ENCODE measurements around the gene SLAMF9.

The SLAMF9 gene

DNA sequence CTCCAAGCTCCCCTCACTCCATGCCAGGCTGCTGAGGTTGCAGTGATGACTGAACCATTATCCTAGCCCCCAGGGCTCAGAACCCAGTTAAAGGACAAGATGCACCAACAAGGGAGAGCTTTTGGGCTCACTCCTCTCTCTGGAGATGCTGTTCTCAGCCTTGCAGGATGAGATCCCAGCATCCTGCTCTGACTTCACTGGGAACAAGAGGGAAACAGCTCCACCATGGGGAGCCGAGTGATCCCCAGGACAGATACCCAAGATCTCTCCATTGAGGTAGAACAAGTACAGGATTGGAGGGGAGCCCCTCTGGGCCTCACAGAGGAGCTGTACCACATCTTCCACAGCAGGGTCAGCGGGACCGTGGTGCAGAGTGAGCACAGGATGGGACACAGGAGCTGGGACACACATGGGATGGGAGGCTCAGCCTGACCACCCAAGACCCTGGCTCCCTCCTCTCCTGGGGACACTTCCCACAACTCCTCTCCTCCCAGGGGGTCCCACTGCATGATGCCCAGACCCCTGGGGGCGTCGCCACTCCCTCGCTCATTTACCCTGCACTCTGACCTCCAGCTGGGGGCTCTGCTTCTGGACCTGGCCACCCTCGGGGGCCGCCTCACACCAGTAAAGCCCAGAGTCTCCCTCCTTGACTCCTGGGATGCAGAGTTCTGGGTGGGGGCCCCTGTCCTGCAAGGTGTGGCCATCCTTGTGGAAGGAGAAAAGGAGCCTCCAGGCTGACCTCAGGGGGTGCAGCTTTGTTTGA, 18.6 kb upstream of the SLAMF9 start:
- in situ Hi-C loops (cut with HindIII; ENCODE audit: low sequenced_read_pairs): no loop called here
- TF ChIP-seq, protein P1, sequence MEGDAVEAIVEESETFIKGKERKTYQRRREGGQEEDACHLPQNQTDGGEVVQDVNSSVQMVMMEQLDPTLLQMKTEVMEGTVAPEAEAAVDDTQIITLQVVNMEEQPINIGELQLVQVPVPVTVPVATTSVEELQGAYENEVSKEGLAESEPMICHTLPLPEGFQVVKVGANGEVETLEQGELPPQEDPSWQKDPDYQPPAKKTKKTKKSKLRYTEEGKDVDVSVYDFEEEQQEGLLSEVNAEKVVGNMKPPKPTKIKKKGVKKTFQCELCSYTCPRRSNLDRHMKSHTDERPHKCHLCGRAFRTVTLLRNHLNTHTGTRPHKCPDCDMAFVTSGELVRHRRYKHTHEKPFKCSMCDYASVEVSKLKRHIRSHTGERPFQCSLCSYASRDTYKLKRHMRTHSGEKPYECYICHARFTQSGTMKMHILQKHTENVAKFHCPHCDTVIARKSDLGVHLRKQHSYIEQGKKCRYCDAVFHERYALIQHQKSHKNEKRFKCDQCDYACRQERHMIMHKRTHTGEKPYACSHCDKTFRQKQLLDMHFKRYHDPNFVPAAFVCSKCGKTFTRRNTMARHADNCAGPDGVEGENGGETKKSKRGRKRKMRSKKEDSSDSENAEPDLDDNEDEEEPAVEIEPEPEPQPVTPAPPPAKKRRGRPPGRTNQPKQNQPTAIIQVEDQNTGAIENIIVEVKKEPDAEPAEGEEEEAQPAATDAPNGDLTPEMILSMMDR (IDR thresholded peaks at IDR 0.05; ENCODE audit: low read depth, low read length): no peak
- no peak overlapping the region for H3K4me3 ChIP-seq (ENCODE audit: low read depth, low read length)
- DNase-seq (ENCODE audit: low read depth, low spot score): no peak

DNA sequence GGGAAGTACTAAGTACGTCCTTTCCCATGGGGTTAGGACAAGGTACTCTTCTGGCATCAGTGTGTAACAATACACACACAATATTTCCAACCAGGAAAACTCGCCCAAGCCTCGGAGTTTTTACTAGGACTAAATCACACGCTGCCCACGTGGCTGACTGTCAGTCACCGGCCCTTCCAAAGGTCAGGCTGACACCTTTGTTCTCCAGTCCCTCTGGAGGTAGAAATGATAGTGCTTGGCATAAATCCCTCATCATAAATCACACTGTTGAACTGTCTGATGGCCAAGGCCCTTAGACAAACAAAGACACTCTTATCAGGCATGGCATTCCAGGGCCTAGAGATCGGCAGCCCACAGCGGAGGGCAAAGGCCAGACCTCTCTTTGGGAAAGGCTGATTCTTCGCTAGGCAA, 16.9 kb upstream of the SLAMF9 start:
- TF ChIP-seq, protein P1 (IDR thresholded peaks at IDR 0.05; ENCODE audit: low read depth, low read length): no peak
- H3K4me3 ChIP-seq (ENCODE audit: low read depth, low read length): no peak overlapping the region

GRCh38 chr1:159968901-159969300, 14.9 kb upstream of the SLAMF9 start:
- in situ Hi-C loops (cut with HindIII; ENCODE audit: low sequenced_read_pairs): no loop called here
- no peak overlapping the region for H3K4me3 ChIP-seq (ENCODE audit: low read depth, low read length)
- TF ChIP-seq, protein P1 (IDR thresholded peaks at IDR 0.05; ENCODE audit: low read depth, low read length): no peak
- DNase-seq (ENCODE audit: low read depth, low spot score): no peak

More for the DNA sequence above, 16.9 kb upstream of the SLAMF9 start:
- in situ Hi-C loops (cut with HindIII; ENCODE audit: low sequenced_read_pairs): no loop called here
- no peak for DNase-seq (ENCODE audit: low read depth, low spot score)

DNA sequence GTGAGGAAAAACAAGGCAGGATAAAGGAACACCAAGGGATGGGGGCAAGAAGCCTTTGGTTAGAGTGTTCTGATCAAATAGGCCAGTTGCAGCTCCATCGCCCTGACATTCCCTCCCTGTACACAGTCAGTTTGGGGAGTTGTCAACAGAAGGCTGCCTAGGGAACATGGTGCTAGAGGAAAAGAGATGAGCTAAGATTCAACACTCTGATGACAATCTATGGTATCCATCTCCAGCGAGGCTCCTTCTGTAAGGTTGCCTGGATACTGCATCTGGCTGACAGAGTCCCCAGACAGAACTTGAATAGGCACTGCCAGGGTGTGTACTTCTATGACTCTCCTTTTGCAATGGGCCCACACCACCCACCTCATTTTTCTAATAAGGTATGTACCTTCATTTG, 11.2 kb upstream of the SLAMF9 start:
- TF ChIP-seq, protein P1 (IDR thresholded peaks at IDR 0.05; ENCODE audit: low read depth, low read length): no peak
- in situ Hi-C loops (cut with HindIII; ENCODE audit: low sequenced_read_pairs): no loop called here
- no peak for DNase-seq (ENCODE audit: low read depth, low spot score)
- no peak overlapping the region for H3K4me3 ChIP-seq (ENCODE audit: low read depth, low read length)

DNA sequence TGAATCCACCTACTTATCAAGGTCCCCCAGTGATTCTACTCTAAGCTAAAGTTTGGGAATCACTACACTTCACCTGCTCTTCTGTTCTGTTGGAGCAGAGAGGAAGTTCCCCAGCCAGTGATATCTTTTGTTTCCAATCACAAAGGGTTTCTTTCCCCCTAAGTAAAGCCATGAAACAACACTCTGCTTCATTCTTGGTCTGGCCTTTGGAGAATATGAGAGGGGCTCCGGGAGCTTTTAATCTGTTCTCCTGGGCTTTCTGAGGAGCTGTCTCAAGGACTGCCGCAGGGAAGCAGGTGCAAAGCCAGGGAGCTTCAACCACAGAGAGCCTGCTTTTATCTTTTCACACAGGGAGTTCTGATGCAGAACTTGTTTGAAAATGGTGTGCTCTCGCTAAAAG, 10.1 kb upstream of the SLAMF9 start:
- H3K4me3 ChIP-seq (ENCODE audit: low read depth, low read length): no peak overlapping the region
- in situ Hi-C loops (cut with HindIII; ENCODE audit: low sequenced_read_pairs): no loop called here
- TF ChIP-seq, protein P1 (IDR thresholded peaks at IDR 0.05; ENCODE audit: low read depth, low read length): no peak
- no peak for DNase-seq (ENCODE audit: low read depth, low spot score)

- DNase-seq (ENCODE audit: low read depth, low spot score): no peak
- in situ Hi-C loops (cut with HindIII; ENCODE audit: low sequenced_read_pairs): no loop called here
- TF ChIP-seq, protein P1 (IDR thresholded peaks at IDR 0.05; ENCODE audit: low read depth, low read length): no peak
These were observed 8.1 kb upstream of the SLAMF9 start for GRCh38 chr1:159962176-159962575.

More at GRCh38 chr1:159962176-159962575, 8.1 kb upstream of the SLAMF9 start:
- H3K4me3 ChIP-seq (ENCODE audit: low read depth, low read length): no peak overlapping the region
